NB4 (cell line): Measurements from ENCODE around the gene IRAK1.

ENCODE experiments used
- CTCF ChIP-seq: IDR thresholded peaks from one replicate; pipeline ENCODE4 v1.5.1; 2012; ENCODE audit warnings: low read depth, low read length
- MYC ChIP-seq: IDR thresholded peaks from 2 replicates; pipeline ENCODE4 v1.6.1; 2011; ENCODE audit warnings: low read depth, low read length

GRCh38 chrX:153974726-153975286 lies 44.9 kb downstream of the IRAK1 start:
- no peak for TF ChIP-seq CTCF
- TF ChIP-seq MYC: no peak
